ENCODE measurements around the gene MIPEP. TPM values are rescaled to one million over a fixed set of nuclear protein-coding genes. Genes with fewer than 3 reads are reported as not detected.

MIPEP gene
- total RNA-seq, 4 donors from 2014 or later = 12.1 to 20.3 (median 16.0) TPM

- no peak for TF ChIP-seq POLR2A (IDR thresholded peaks at IDR 0.05; ENCODE audit: low read depth)
- TF ChIP-seq POLR2AphosphoS5 (IDR thresholded peaks at IDR 0.05) = no peak
- no peak for TF ChIP-seq EP300 (IDR thresholded peaks at IDR 0.05)
- no peak for TF ChIP-seq CTCF (IDR thresholded peaks at IDR 0.05)
- intact Hi-C loops (cut with DNase I) = no loop called here
- no peaks in the 10 kb centered on the region for H3K27me3 ChIP-seq
- H3K4me1 ChIP-seq = peaks cover 3 to 28% (median 22%) of the 10 kb centered on the region in 4 donors
- 35% methylated on average over 1 of the region's 1 CpG for WGBS
- peaks cover 0 to 9% (median 3%) of the 10 kb centered on the region in 4 donors for H3K36me3 ChIP-seq
- no peaks in the 10 kb centered on the region for H3K9me3 ChIP-seq
- H3K27ac ChIP-seq (replicated peaks in 1 of 4) = no peak overlapping the region
- no peak overlapping the region for H3K4me3 ChIP-seq
- DNase-seq (ENCODE audit: extremely low spot score) = no peak
Observed at GRCh38 chr13:23752111-23753001, 136.8 kb downstream of the MIPEP start.

- TF ChIP-seq POLR2AphosphoS5 (IDR thresholded peaks at IDR 0.05) = no peak
- TF ChIP-seq EP300 (IDR thresholded peaks at IDR 0.05) = no peak
- TF ChIP-seq POLR2A (IDR thresholded peaks at IDR 0.05; ENCODE audit: low read depth) = no peak
- no peak for TF ChIP-seq CTCF (IDR thresholded peaks at IDR 0.05)
- H3K4me1 ChIP-seq = peaks cover 3 to 28% (median 22%) of the 10 kb centered on the region in 4 donors
- intact Hi-C loops (cut with DNase I) = no loop called here
- no peaks in the 10 kb centered on the region for H3K9me3 ChIP-seq
- no peaks in the 10 kb centered on the region for H3K27me3 ChIP-seq
- WGBS = 86% methylated on average over 5 of the region's 5 CpGs
- peaks cover 0 to 9% (median 3%) of the 10 kb centered on the region in 4 donors for H3K36me3 ChIP-seq
- no peak overlapping the region for H3K27ac ChIP-seq (replicated peaks in 1 of 4)
- H3K4me3 ChIP-seq = no peak overlapping the region
- DNase-seq (ENCODE audit: extremely low spot score) = no peak
Observed at GRCh38 chr13:23751195-23751594, 138.0 kb downstream of the MIPEP start.

- Histone ChIP-seq H3K4me1 (peaks cover 3 to 28% (median 22%) of the 10 kb centered on the region in 4 donors), H3K9me3 (no peaks in the 10 kb centered on the region), H3K27ac (replicated peaks in 1 of 4) (no peak overlapping the region), H3K27me3 (no peaks in the 10 kb centered on the region), H3K4me3 (no peak overlapping the region), H3K36me3 (peaks cover 0 to 9% (median 3%) of the 10 kb centered on the region in 4 donors)
- WGBS = 93% methylated on average over 8 of the region's 8 CpGs
- DNase-seq (ENCODE audit: extremely low spot score) = no peak
- TF ChIP-seq EP300 (IDR thresholded peaks at IDR 0.05) = no peak
- TF ChIP-seq POLR2AphosphoS5 (IDR thresholded peaks at IDR 0.05) = no peak
- no peak for TF ChIP-seq CTCF (IDR thresholded peaks at IDR 0.05)
- TF ChIP-seq POLR2A (IDR thresholded peaks at IDR 0.05; ENCODE audit: low read depth) = no peak
- intact Hi-C loops (cut with DNase I) = no loop called here
Observed at GRCh38 chr13:23750383-23751121, 138.6 kb downstream of the MIPEP start.

GRCh38 chr13:23749288-23749873 is 139.8 kb downstream of the MIPEP start:
- peaks cover 0 to 9% (median 3%) of the 10 kb centered on the region in 4 donors for H3K36me3 ChIP-seq
- WGBS = 84% methylated on average over 8 of the region's 8 CpGs
- H3K4me3 ChIP-seq = no peak overlapping the region
- peaks cover 3 to 20% (median 17%) of the 10 kb centered on the region in 4 donors for H3K4me1 ChIP-seq
- DNase-seq (ENCODE audit: extremely low spot score) = no peak
- H3K27ac ChIP-seq (replicated peaks in 1 of 4) = no peak overlapping the region
- H3K9me3 ChIP-seq = no peaks in the 10 kb centered on the region
- TF ChIP-seq POLR2A (IDR thresholded peaks at IDR 0.05; ENCODE audit: low read depth) (no peak), CTCF (IDR thresholded peaks at IDR 0.05) (no peak)
- H3K27me3 ChIP-seq = no peaks in the 10 kb centered on the region
- intact Hi-C loops (cut with DNase I) = no loop called here
